Nephron (organoid): Measurements from ENCODE around the gene TARS2.

ENCODE experiments used
- H3K27ac Mint-ChIP-seq, 3 experiments: 2 replicates each; pipeline ENCODE4 v1.8.0; 2020; ENCODE audit warnings: mixed read lengths in 3 of 3, mild to moderate bottlenecking in 2 of 3, moderate library complexity in 1 of 3
- H3K27me3 Mint-ChIP-seq: 2 replicates; pipeline ENCODE4 v1.8.0; 2021; ENCODE audit warnings: low read depth, mild to moderate bottlenecking, moderate library complexity, mixed read lengths
- H3K36me3 Mint-ChIP-seq: 2 replicates; pipeline ENCODE4 v1.8.0; 2020; ENCODE audit warnings: low read depth, mixed read lengths
- H3K4me1 Mint-ChIP-seq: 2 replicates; pipeline ENCODE4 v1.8.0; 2020; ENCODE audit warnings: mixed read lengths
- H3K4me3 Mint-ChIP-seq, 3 experiments: 2 replicates each; pipeline ENCODE4 v1.8.0; 2020; ENCODE audit warnings: mild to moderate bottlenecking in 3 of 3, mixed read lengths in 3 of 3, moderate library complexity in 2 of 3
- H3K9me3 Mint-ChIP-seq: 2 replicates; pipeline ENCODE4 v1.8.0; 2020; ENCODE audit warnings: mixed read lengths
- CTCF ChIP-seq, 3 experiments: fragments of 200-600 bp; sonication (generic); IDR thresholded peaks; one replicate each; pipeline ENCODE4 v1.5.0; 2021; ENCODE audit warnings: antibody characterized with exemption in 3 of 3; ENCODE audit not compliant: unreplicated experiment in 3 of 3

The TARS2 gene

GRCh38 chr1:150550222-150551050 lies 63.2 kb downstream of the TARS2 start:
- H3K4me1 Mint-ChIP-seq: peaks cover 19% of the 10 kb centered on the region
- no peaks in the 10 kb centered on the region for H3K36me3 Mint-ChIP-seq
- no peaks in the 10 kb centered on the region for H3K9me3 Mint-ChIP-seq
- TF ChIP-seq CTCF (IDR thresholded peaks at IDR 0.05; ENCODE audit: unreplicated experiment in 3 of 3): no peak
- peak overlapping the region in 2 of 3 experiments; percentile 12 to 66 for H3K27ac Mint-ChIP-seq
- H3K4me3 Mint-ChIP-seq: peak overlapping the region; percentile 62 to 83 (median 79)
- peaks cover 10% of the 10 kb centered on the region for H3K27me3 Mint-ChIP-seq

- Mint-ChIP-seq H3K4me3 (peak overlapping the region; percentile 48 to 61 (median 50)), H3K9me3 (no peaks in the 10 kb centered on the region), H3K27ac (peak overlapping the region; percentile 12 to 66 (median 26)), H3K36me3 (no peaks in the 10 kb centered on the region), H3K27me3 (peaks cover 6% of the 10 kb centered on the region), H3K4me1 (peaks cover 23% of the 10 kb centered on the region)
- no peak for TF ChIP-seq CTCF (IDR thresholded peaks at IDR 0.05; ENCODE audit: unreplicated experiment in 3 of 3)
Observed at GRCh38 chr1:150551051-150551783, 64.0 kb downstream of the TARS2 start.

GRCh38 chr1:150551784-150552127 lies 64.5 kb downstream of the TARS2 start:
- Mint-ChIP-seq H3K27ac (peak overlapping the region in 1 of 3 experiments; percentile 80), H3K36me3 (no peaks in the 10 kb centered on the region), H3K4me1 (peaks cover 23% of the 10 kb centered on the region), H3K4me3 (no peak overlapping the region), H3K27me3 (peaks cover under 1% of the 10 kb centered on the region), H3K9me3 (no peaks in the 10 kb centered on the region)
- no peak for TF ChIP-seq CTCF (IDR thresholded peaks at IDR 0.05; ENCODE audit: unreplicated experiment in 3 of 3)

GRCh38 chr1:150552128-150552910 lies 65.1 kb downstream of the TARS2 start:
- Mint-ChIP-seq H3K27ac (peak overlapping the region; percentile 51 to 85 (median 80)), H3K4me3 (peak overlapping the region; percentile 21 to 78 (median 66)), H3K36me3 (no peaks in the 10 kb centered on the region), H3K27me3 (no peaks in the 10 kb centered on the region), H3K4me1 (peaks cover 23% of the 10 kb centered on the region), H3K9me3 (no peaks in the 10 kb centered on the region)
- TF ChIP-seq CTCF (IDR thresholded peaks at IDR 0.05; ENCODE audit: unreplicated experiment in 3 of 3): no peak

GRCh38 chr1:150552911-150553289 lies 65.7 kb downstream of the TARS2 start:
- Mint-ChIP-seq H3K9me3 (no peaks in the 10 kb centered on the region), H3K36me3 (no peaks in the 10 kb centered on the region), H3K4me3 (peak overlapping the region in 1 of 3 experiments; percentile 78), H3K4me1 (peaks cover 23% of the 10 kb centered on the region), H3K27ac (peak overlapping the region; percentile 51 to 85 (median 80)), H3K27me3 (no peaks in the 10 kb centered on the region)
- TF ChIP-seq CTCF (IDR thresholded peaks at IDR 0.05; ENCODE audit: unreplicated experiment in 3 of 3): no peak
